ENCODE results near the gene SLC22A12. TPM values are rescaled to one million over a fixed set of nuclear protein-coding genes. Genes with fewer than 3 reads are reported as not detected.

SLC22A12 gene
- total and polyA plus RNA-seq, 2 of the 8 experiments (the other 6 are each of a cell fraction or from before 2014, with no cell fraction given), result not detected

GRCh38 chr11:64544616-64545296, 46.3 kb upstream of the SLC22A12 start (continued):
- TF ChIP-seq ATF2 (IDR thresholded peaks at IDR 0.05; ENCODE audit: low read length) (no peak), USF2 (IDR thresholded peaks at IDR 0.05; ENCODE audit: low read length) (no peak)

Measured in H1 (cell line).